ENCODE data around the gene PTPRR. TPM values are rescaled to one million over a fixed set of nuclear protein-coding genes. Genes with fewer than 3 reads are reported as not detected.

The PTPRR gene
- total and polyA plus RNA-seq, 2 donors from 2014 or later = 0.50 to 0.86 TPM

GRCh38 chr12:70752327-70752726 is 168.2 kb downstream of the PTPRR start:
- Histone ChIP-seq H3K36me3 (ENCODE audit: control insufficient read depth in 2 of 3, insufficient read depth in 3 of 3, low read length in 3 of 3) (no peaks in the 10 kb centered on the region), H3K9ac (ENCODE audit: low read length in 3 of 3) (no peak overlapping the region), H3K4me3 (ENCODE audit: low read length in 3 of 3) (no peak overlapping the region), H3K27me3 (ENCODE audit: control insufficient read depth, insufficient read depth, low read length) (no peaks in the 10 kb centered on the region), H3K27ac (ENCODE audit: low read depth in 2 of 2, low read length in 2 of 2) (no peak overlapping the region), H3K4me1 (ENCODE audit: control insufficient read depth in 2 of 3, insufficient read depth in 2 of 3, low read depth in 1 of 3, low read length in 3 of 3) (no peaks in the 10 kb centered on the region), H3K9me3 (ENCODE audit: control insufficient read depth in 2 of 3, insufficient read depth in 1 of 3, low read length in 3 of 3) (no peaks in the 10 kb centered on the region)
- no peak for TF ChIP-seq CTCF (IDR thresholded peaks at IDR 0.05; ENCODE audit: borderline replicate concordance, extremely low read depth, insufficient read depth)
- intact Hi-C loops (cut with DNase I) = no loop called here
- DNase-seq (no peak), FAIRE-seq (no peak)

GRCh38 chr12:70749931-70750330 is 170.6 kb downstream of the PTPRR start:
- Histone ChIP-seq H3K4me1 (ENCODE audit: control insufficient read depth in 2 of 3, insufficient read depth in 2 of 3, low read depth in 1 of 3, low read length in 3 of 3) (no peaks in the 10 kb centered on the region), H3K4me3 (ENCODE audit: low read length in 3 of 3) (no peak overlapping the region), H3K36me3 (ENCODE audit: control insufficient read depth in 2 of 3, insufficient read depth in 3 of 3, low read length in 3 of 3) (no peaks in the 10 kb centered on the region), H3K27me3 (ENCODE audit: control insufficient read depth, insufficient read depth, low read length) (no peaks in the 10 kb centered on the region), H3K9ac (ENCODE audit: low read length in 3 of 3) (no peak overlapping the region), H3K9me3 (ENCODE audit: control insufficient read depth in 2 of 3, insufficient read depth in 1 of 3, low read length in 3 of 3) (no peaks in the 10 kb centered on the region), H3K27ac (ENCODE audit: low read depth in 2 of 2, low read length in 2 of 2) (no peak overlapping the region)
- no peak for DNase-seq
- FAIRE-seq = no peak
- intact Hi-C loops (cut with DNase I) = no loop called here
- no peak for TF ChIP-seq CTCF (IDR thresholded peaks at IDR 0.05; ENCODE audit: borderline replicate concordance, extremely low read depth, insufficient read depth)

- intact Hi-C loops (cut with DNase I) = no loop called here
- H3K4me1 ChIP-seq (ENCODE audit: control insufficient read depth in 2 of 3, insufficient read depth in 2 of 3, low read depth in 1 of 3, low read length in 3 of 3) = no peaks in the 10 kb centered on the region
- no peak overlapping the region for H3K9ac ChIP-seq (ENCODE audit: low read length in 3 of 3)
- H3K36me3 ChIP-seq (ENCODE audit: control insufficient read depth in 2 of 3, insufficient read depth in 3 of 3, low read length in 3 of 3) = no peaks in the 10 kb centered on the region
- H3K27ac ChIP-seq (ENCODE audit: low read depth in 2 of 2, low read length in 2 of 2) = no peak overlapping the region
- H3K4me3 ChIP-seq (ENCODE audit: low read length in 3 of 3) = no peak overlapping the region
- FAIRE-seq = no peak
- no peaks in the 10 kb centered on the region for H3K9me3 ChIP-seq (ENCODE audit: control insufficient read depth in 2 of 3, insufficient read depth in 1 of 3, low read length in 3 of 3)
- no peak for TF ChIP-seq CTCF (IDR thresholded peaks at IDR 0.05; ENCODE audit: borderline replicate concordance, extremely low read depth, insufficient read depth)
- DNase-seq = no peak
- no peaks in the 10 kb centered on the region for H3K27me3 ChIP-seq (ENCODE audit: control insufficient read depth, insufficient read depth, low read length)
Measured at GRCh38 chr12:70748809-70749208, 171.7 kb downstream of the PTPRR start.

All from kidney (tissue), 14 donors.